Left ventricle myocardium superior (tissue), 1 donor: Measurements from ENCODE around the gene CEP350. TPM values are rescaled to one million over a fixed set of nuclear protein-coding genes. Genes with fewer than 3 reads are reported as not detected.
A peak's percentile ranks its signal among the peaks of the same experiment; 100 is the strongest.
"Not testable (repeated sequence)": the region's sequence is repeated elsewhere in the genome, so short reads cannot be mapped to it uniquely, and the experiment has no call there.

Source experiments
- ATAC-seq: fragments of 200-7000 bp; cut with Tn5 transposase; one replicate; pipeline ENCODE4 v1.9.1; 2020; ENCODE audit warnings: mild to moderate bottlenecking, moderate library complexity
- DNase-seq: peaks from one replicate; pipeline ENCODE4 v3.0.0-alpha.2; 2020
- intact Hi-C: fragments of 100-400 bp; cut with micrococcal nuclease; formaldehyde crosslinking; loops from one replicate; pipeline ENCODE4 v1.11.0; 2022
- total RNA-seq: library from RNA; stranded (reverse); fragmentation: NEBNext Ultra II Directional; extraction: Animal tissue kit (Norgen Biotek cat#: 25700); gene quantifications from one replicate; pipeline ENCODE4 v1.2.1, GENCODE V29; 2021
- donor health status: DM: no; HTN: yes; CAD: no; lungs with severe emphysema.

CEP350 gene
- total RNA-seq, 1 donor from 2014 or later = 31.7 TPM

DNA sequence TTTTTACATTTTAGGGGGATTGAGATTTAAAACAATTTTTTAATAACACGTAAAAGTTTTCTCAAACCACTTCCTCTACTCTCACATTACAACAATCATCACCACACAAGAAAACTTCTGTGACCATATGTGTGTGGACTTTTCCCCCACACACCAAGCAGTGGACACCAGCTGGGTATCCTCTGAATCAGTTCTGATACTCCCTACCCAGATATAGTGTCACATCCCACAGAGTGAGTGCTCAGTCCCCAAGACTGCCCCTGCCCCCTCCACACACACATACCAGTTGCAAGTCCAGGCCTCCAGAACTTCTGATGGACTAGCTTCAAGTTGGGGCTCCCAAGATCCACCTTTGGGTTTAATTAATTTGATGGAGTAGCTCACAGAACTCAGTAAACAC lies 146.8 kb downstream of the CEP350 start:
- DNase-seq (no peak), ATAC-seq (no peak)
- intact Hi-C loops = no loop called here

DNA sequence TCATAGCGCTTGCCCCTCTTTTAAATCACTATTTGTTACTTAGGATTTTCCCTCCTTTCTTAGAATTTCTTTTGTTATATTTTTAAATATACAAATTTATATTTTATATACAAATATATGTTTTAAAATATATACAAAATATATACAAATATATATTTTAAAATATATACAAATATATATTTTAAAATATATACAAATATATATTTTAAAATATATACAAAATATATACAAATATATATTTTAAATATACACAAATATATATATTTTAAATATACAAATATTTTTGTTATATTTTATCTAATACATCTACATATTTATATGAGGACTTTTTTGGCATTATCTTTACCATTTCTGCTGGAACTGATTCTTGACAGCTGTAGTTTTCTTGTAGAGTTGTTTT lies 149.2 kb downstream of the CEP350 start:
- intact Hi-C loops = no loop called here
- no peak for ATAC-seq

DNA sequence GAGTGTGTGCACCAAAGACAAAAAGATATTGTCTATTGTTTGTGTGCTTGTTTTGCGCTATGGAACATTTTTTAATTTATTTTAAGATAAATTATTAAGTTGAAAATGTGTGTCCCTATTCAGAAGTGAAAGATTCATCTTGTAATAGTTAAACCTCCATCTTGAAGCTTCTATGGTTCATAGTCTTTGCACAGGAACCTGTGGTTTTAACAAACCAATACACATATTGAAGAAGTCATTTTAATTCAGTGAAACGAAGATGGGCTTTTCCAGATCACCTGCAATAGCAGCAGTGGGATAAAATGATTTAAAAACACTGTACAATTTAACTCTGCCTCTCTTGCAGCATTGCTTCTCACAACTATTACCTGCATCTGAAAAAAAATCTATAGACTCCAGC lies 157.5 kb downstream of the CEP350 start:
- intact Hi-C loops = no loop called here
- ATAC-seq (no peak), DNase-seq (no peak)

More for the DNA sequence above, 149.2 kb downstream of the CEP350 start:
- no peak for DNase-seq

DNA sequence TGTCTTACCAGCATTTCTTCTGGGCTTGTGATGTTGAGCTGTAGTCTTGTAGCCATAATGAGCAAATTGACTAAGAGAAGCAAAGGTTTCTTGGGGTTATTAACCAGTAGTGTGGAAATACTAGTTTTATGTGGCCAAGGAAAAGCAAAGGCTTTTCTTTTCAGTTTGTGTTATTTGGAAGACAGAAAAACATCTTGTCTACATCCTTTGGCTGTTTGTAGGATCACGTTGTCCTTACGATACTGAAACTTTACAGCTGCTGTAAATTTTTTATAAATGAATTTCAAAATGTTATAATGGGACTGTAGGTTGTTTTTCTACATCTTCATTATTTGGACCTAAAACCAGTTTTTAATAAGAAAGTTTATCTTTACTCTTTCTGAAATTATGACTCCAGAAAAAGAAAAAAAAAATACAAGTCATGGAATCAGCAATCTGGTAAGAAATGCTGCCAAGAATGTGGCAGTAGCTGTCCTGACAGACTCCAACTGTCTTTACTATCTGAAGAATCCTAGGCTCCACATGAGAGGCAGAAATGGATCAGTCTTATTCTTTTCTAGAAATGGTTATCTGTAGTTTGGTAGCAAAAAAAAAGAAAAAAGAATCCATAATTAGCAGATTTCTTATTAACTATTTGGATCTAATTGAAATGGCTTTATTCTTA lies 158.5 kb downstream of the CEP350 start:
- ATAC-seq (peak; percentile 66), DNase-seq (no peak)
- intact Hi-C loops = no loop called here

DNA sequence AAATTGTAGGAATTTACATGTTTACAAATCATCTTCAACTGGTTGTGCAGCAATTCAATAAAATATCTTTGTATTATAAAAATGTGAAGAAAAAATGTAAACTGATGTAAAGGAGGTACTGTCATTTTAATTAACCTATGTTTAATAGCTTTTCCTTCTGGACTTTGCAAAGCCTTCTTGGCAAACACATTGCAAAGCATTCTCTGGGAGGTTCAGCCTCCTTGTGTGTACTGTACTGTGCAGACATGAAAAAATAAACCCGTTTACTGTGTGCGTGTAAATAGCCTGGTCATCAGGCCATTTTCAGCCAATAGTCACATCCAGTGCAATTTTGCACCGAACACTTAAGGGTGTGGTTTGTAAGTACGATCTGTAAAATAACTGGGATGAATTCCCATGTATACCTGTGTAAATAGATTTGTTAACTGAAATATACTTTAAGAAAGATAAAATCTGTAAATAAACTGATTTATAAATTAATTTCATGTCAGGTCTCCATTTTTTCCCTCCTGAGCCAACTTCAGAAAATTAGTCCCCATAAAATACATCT lies 159.9 kb downstream of the CEP350 start:
- no peak for DNase-seq
- intact Hi-C loops = no loop called here
- no peak for ATAC-seq

DNA sequence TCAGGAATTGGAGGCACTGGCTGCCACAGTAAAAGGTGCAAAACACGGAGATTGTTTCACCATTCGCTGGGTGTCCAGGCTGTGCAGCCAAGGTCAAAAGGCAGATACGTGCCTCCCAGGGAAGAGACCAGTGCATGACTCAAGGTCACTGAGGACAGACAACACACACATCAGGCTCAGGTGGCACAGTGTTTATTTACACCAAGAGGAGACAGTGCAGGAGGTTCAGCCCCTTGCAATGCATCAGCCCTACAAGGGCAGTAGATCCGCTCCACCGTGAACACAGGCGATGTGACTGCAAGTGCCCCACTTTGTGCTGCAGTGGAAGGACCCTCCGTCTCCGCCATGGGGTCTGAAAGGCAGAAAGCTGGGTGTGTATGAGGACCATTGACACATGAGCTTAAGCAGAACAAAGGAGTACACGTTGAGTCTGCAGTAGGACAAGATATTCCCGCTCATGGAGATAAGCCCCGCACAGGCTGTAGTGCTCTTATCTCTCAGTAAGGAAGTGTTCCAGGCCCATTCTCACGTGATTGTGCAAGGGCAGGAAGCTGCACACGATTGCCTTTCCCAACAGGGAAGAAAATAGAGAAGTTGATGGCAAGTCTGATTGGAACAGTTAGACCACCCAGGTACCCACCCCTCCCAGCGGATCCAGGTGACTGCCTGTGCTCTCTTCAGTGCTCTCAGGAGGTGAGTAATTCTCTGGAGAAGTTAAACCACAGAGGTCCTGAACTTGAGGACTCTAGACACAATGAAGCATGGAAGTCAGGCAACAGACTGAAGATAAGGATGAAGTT lies 162.6 kb downstream of the CEP350 start:
- peak; percentile 35 for DNase-seq
- ATAC-seq = peak; percentile 83
- intact Hi-C loops = no loop called here

DNA sequence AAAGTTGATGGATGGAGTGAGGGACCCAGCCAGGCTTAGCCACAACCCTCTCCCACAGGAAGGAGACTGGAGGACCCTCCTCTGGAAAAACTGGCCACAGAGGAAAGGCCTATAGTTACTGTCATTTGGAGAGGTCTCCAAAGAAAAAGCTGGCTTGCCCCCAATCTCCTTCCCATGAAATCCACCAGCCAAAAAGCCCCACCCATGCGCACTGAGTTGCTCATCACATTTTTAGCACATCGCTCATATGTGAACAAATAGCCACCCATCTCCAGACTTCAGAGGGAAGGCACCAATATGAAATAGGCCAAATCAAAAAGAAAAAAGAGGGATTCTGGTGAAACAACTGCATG lies 163.1 kb downstream of the CEP350 start:
- DNase-seq = peak; percentile 43
- ATAC-seq = peak; percentile 23
- intact Hi-C loops = no loop called here

DNA sequence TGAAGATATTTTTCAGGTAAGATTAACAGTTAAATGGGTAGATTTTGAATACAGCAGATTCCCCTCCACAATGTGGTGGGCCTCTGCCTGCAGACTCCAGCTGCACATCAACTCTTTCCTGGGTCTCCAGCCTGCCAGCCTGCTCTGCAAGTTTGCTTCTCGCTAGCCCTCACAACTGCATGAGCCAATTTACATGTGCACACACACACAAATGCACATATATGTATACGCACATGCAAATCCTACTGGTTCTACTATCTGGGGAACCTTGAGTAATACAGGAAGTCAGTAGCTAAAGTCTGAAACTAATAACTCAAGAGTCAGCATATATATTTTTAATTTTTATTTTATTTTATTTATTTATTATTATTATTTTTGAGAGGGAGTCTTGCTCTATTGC lies 165.2 kb downstream of the CEP350 start:
- ATAC-seq (no peak), DNase-seq (no peak)
- intact Hi-C loops = no loop called here

DNA sequence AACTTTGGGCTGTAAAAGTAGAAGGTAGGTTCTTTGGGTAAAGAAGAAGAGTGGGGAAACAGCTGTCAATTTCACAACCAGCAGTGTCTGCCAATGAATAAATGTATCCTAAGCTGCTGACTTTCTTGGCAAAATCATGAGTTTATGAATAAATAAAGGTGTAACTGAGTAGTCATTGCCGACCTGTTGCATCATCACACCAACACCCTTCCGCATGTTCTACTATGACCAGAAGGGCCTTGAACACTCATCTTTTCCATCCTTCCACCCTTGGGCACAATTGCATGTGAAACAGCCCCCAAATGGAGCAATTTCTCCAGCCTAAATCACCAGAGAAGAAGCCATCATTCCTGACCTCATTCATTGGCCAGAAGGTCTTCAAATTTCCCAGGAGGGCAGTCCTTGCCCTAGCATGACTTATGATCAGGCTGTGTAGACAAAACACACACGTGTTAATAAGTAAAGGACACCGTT lies 168.9 kb downstream of the CEP350 start:
- ATAC-seq (no peak), DNase-seq (no peak)
- intact Hi-C loops = no loop called here

DNA sequence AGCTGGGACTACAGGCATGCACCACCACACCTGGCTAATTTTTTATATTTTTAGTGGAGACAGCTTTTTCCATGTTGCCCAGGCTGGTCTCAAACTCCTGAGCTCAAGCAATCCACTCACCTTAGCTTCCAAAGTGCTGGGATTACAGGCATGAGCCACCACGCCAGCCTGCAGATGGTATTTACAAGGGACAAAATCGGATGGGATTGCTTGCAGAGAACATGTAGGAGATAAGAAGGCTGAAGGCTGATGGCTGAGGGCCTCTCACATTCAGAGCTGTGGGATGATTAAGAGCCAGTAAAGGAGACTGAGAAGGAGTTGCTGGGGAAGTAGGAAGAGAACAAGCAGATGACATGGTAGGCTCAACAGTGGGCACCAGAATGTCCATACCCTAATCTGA lies 176.0 kb downstream of the CEP350 start:
- DNase-seq (no peak), ATAC-seq (no peak)
- intact Hi-C loops = no loop called here

DNA sequence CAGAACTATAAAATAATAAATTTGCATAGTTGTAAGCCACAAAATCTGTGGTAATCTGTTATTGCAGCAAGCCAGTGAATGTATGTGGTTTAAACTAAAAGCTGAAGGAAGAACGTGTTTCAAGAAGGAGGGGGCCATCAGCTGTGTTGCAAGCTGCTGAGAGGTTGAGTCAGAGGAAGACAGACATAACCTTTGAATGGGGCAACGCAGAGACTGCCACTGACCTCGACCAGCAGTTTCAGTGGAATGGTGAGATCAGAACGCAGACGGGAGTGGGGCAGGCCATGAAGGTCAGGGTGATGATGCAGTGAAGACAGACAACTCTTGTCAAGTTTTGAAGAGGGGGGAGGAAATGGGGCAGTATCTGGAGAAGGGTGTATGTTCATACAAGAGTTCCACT lies 176.9 kb downstream of the CEP350 start:
- intact Hi-C loops = no loop called here
- DNase-seq (no peak), ATAC-seq (no peak)

DNA sequence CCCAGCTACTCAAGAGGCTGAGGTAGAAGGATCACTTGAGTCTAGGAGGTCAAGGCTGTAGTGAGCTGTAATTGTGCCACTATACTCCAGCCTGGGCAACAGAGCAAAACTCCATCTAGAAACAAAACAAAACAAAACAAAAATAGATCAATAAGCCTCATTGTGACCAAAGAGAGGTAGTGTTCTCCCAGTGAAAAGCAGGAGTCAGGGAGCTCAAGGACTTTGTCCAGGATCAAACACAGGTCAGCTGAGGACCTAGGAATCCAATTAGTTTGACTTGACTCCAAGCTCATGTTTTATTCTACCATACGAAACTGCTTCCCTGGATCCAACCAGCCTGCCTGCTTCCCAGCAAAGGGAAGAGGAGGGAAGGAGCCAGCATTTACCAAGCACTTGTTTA lies 178.6 kb downstream of the CEP350 start:
- ATAC-seq (no peak), DNase-seq (no peak)
- intact Hi-C loops = no loop called here

DNA sequence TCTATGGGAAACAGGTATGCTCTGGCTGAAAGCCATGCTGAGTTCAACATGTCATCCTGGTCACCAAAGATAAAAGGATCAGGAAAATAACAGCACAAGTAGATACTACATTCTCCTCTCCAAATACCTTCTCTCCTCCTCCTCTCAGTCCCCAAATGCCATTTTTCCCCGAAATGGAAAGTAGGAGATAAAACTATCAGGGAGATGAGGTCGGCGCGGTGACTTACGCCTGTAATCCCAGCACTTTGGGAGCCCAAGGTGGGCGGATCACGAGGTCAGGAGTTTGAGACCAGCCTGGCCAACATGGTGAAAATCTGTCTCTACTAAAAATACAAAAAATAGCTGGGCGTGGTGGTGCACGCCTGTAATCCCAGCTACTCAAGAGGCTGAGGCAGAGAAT lies 179.1 kb downstream of the CEP350 start:
- ATAC-seq, DNase-seq, intact Hi-C loops: not testable (repeated sequence)

DNA sequence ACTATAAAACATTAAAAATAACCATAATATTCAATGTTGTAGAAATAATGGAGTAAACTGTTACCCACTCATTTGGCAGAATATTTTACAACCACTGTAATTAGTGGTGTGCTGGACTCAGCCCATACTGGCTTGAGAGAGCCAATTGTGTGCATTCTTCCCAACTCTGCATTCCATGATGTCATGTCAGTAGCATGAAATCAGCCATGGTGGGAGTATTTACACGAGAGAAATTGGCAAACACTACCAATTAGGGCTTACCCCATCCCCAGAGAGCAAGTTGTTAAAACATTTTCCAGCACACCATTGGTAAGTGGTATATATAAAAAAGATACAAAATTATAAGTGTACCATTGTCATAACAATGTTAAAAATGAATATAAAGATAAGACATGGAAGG lies 180.9 kb downstream of the CEP350 start:
- intact Hi-C loops = no loop called here
- ATAC-seq (no peak), DNase-seq (no peak)

DNA sequence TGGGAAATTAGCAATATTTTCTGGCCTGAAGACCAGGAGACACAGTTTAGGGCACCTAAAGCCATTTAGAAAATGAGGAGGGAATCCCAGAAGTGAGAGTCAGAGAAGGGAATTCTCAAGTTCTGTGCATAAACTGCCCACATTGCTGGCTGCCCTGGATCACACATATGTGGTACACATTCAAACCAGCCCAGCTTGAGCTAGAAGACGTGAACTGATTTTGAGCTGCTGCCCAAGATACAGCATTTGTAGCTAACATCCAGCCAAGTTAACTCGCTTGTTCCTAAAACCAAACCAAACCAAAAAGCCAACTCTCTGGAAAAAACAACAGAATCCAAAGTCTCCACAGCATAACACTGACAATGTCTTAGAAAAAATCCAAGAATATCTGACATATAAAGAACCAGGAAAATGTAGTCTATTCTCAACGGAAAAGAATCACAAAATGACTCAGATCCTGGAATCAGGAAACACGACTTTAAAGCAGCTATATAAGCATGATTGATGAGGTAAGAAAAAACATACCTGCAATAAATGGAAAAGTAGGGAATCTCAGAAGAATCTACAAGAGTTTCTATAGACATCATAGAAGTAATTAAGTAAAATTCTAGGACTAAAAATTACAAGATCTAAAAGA lies 181.8 kb downstream of the CEP350 start:
- intact Hi-C loops = no loop called here
- no peak for DNase-seq
- no peak for ATAC-seq

DNA sequence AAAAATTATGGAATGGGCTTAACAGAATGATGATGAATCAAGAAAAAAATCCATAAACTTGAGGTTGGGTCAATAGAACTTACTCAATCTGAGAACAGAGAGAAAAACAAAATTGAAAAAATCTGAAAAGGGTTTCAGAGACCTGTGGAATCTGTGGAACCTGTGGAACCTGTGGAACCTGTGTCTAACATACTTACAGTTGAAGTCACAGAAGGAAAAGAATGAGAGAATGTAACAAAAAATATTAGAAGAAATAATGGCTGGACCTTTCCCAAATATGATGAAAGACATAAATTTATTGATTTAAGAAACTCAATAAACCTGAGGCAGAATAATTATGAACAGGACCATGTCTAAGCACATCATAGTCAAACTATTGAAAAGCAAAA lies 182.4 kb downstream of the CEP350 start:
- DNase-seq (no peak), ATAC-seq (no peak)
- intact Hi-C loops = no loop called here

DNA sequence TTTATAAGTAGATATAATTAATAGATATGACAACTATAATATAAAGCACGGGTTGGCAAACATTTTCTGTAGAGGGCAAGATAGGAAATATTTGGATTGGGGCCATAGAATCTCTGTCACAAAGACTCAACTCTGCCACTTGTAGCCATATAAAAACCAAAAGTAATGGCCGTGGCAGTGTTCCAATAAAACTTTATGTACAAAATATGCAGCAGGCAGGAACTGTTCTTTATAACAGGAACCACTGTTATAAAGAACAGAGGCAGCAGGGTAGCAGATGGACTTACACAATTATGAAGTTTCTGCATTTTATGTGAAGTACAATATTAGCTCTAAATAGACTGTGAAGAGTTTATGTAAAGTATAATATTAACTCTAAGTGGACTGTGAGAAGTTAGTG lies 183.2 kb downstream of the CEP350 start:
- DNase-seq (no peak), ATAC-seq (no peak)
- intact Hi-C loops = no loop called here

DNA sequence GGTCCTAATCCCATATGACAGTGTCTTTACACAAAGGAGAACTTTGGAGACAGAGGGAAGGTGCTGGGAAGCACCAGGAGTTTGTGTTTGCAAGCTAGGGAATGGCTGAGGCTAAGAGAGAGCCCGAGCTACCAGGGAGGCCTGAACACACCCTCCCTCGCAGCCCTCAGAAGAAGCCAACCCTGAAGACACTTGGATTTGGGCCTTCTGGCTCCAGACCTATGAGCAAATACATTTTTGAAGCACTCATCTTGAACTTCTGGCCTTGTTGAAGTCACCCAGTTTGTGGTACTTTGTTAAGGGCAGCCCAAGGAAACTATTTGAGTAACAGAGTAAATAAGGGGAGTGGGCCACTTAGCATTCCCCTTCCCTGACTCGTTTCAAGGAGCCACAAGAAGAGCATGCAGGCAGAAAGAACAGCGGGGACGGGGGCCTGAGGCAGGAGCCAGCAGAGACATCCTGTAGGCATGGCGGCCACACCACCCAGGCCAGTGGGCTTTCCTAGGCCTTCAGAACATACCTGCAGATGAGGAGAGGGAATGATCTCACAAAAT lies 186.8 kb downstream of the CEP350 start:
- ATAC-seq (no peak), DNase-seq (no peak)
- intact Hi-C loops = no loop called here

DNA sequence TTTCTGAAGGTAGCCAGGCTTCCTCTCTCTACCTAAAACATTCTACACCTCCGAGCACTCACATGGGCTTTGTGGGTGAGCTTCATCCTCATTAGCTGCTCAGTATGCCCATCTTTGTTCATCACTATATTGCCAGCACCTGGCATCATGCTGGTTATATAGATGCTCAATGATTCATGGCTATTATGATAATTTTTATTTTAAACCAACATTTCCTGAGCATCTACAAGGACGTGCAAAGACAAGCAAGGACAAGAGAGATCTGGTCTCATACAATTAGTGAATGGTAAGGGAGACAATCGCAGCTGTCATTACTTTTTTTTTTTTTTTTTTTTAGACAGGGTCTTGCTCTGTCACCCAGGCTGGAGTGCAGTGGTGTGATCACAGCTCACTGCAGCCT lies 188.7 kb downstream of the CEP350 start:
- DNase-seq (no peak), ATAC-seq (no peak)
- intact Hi-C loops = no loop called here
